ENCODE measurements around the gene MRPL16.

GRCh38 chr11:59787255-59787588, 23.4 kb downstream of the MRPL16 start:
- no peak for TF ChIP-seq POLR2A (IDR thresholded peaks at IDR 0.05; ENCODE audit: low read length)
- no peak for TF ChIP-seq GATA1 (IDR thresholded peaks at IDR 0.05; ENCODE audit: low read depth, low read length)

Data from erythroblast (primary cell).